H1 (cell line): Measurements from ENCODE around the gene MYH9. TPM values are rescaled to one million over a fixed set of nuclear protein-coding genes. Genes with fewer than 3 reads are reported as not detected.

Source experiments
- CTCF ChIA-PET: fragments of 300-600 bp; sonication (Branson Sonifier 250); formaldehyde crosslinking; loops from one replicate; lab custom pipeline; 2021; ENCODE audit not compliant: partially characterized antibody; lab: Charles Lee
- POLR2A ChIA-PET: fragments of 300-600 bp; sonication (Branson Sonifier 250); formaldehyde crosslinking; loops from one replicate; lab custom pipeline; 2021; ENCODE audit warnings: inconsistent platforms; ENCODE audit not compliant: partially characterized antibody; lab: Charles Lee
- DNase-seq, 2 experiments: peaks; one replicate each; pipeline versions ENCODE4 v3.0.0 to v3.0.0-alpha.2; 2010 to 2022; ENCODE audit warnings: low spot score in 2 of 2, low read depth in 1 of 2, mixed read lengths in 1 of 2
- FAIRE-seq: peaks from 2 replicates; lab custom pipeline; 2011; peaks lifted over from hg19 to GRCh38; lab: Jason Lieb, UNC
- H2AFZ ChIP-seq: 2 replicates; pipeline ENCODE4 v1.8.1; 2012; ENCODE audit warnings: low read length, inconsistent platforms
- H2AK5ac ChIP-seq: 2 replicates; pipeline ENCODE4 v1.6.1; 2013; ENCODE audit warnings: low read depth, low read length
- H2BK120ac ChIP-seq: replicated peaks from 2 replicates; pipeline ENCODE3; 2013; ENCODE audit warnings: low read depth, low read length, inconsistent platforms
- H2BK12ac ChIP-seq: 2 replicates; pipeline ENCODE4 v1.6.1; 2013; ENCODE audit warnings: low read depth, low read length
- H2BK15ac ChIP-seq: 2 replicates; pipeline ENCODE4 v1.6.1; 2013; ENCODE audit warnings: low read length
- H2BK20ac ChIP-seq: 2 replicates; pipeline ENCODE4 v1.6.1; 2013; ENCODE audit warnings: low read length
- H2BK5ac ChIP-seq: 2 replicates; pipeline ENCODE4 v1.6.1; 2013; ENCODE audit warnings: low read depth, low read length
- H3K14ac ChIP-seq: 2 replicates; pipeline ENCODE4 v1.6.1; 2013; ENCODE audit warnings: inconsistent platforms; ENCODE audit not compliant: insufficient read length
- H3K18ac ChIP-seq: 2 replicates; pipeline ENCODE4 v1.6.1; 2013; ENCODE audit warnings: low read length; ENCODE audit errors: extremely low read depth
- H3K23ac ChIP-seq: 2 replicates; pipeline ENCODE4 v1.6.1; 2013; ENCODE audit warnings: inconsistent platforms; ENCODE audit not compliant: insufficient read length
- H3K23me2 ChIP-seq: 2 replicates; pipeline ENCODE4 v1.6.1; 2013; ENCODE audit warnings: low read depth, low read length
- H3K27ac ChIP-seq: 2 replicates; pipeline ENCODE4 v1.6.1; 2011; ENCODE audit warnings: low read depth, low read length, inconsistent platforms
- H3K27me3 ChIP-seq, 4 experiments: replicated peaks in 1 of 4; 1 replicate in 1 of 4; 2 replicates in 3 of 4; pipeline versions ENCODE4 v1.6.1 to v1.8.1; 2011 to 2013; ENCODE audit warnings: low read length in 3 of 4, mild to moderate bottlenecking in 3 of 4, inconsistent platforms in 2 of 4, mixed read lengths in 2 of 4, moderate library complexity in 1 of 4; ENCODE audit not compliant: control insufficient read depth in 3 of 4, insufficient read depth in 3 of 4; ENCODE audit errors: extremely low read depth in 1 of 4
- H3K36me3 ChIP-seq, 4 experiments: 2 replicates each; pipeline versions ENCODE4 v1.6.1 to v1.8.1; 2011 to 2013; ENCODE audit warnings: mild to moderate bottlenecking in 4 of 4, low read length in 3 of 4, moderate library complexity in 2 of 4, control low read depth in 1 of 4, inconsistent platforms in 1 of 4; ENCODE audit not compliant: insufficient read depth in 4 of 4, control insufficient read depth in 2 of 4
- H3K4ac ChIP-seq: replicated peaks from 2 replicates; pipeline ENCODE3; 2013; ENCODE audit warnings: low read length, low read depth, mixed read lengths, inconsistent platforms; ENCODE audit not compliant: insufficient read length
- H3K4me1 ChIP-seq, 4 experiments: replicated peaks in 1 of 4; 1 replicate in 1 of 4; 2 replicates in 3 of 4; pipeline versions ENCODE4 v1.6.1 to v1.8.1; 2011 to 2013; ENCODE audit warnings: low read length in 3 of 4, inconsistent platforms in 2 of 4, mixed read lengths in 1 of 4; ENCODE audit not compliant: insufficient read depth in 4 of 4, control insufficient read depth in 3 of 4
- H3K4me2 ChIP-seq, 2 experiments: 2 replicates each; pipeline versions ENCODE4 v1.6.1 to v1.8.1; 2011 to 2013; ENCODE audit warnings: low read depth in 2 of 2, low read length in 2 of 2, control low read depth in 1 of 2, inconsistent platforms in 1 of 2, mild to moderate bottlenecking in 1 of 2; ENCODE audit not compliant: insufficient read depth in 1 of 2
- H3K4me3 ChIP-seq, 4 experiments: fragments of 200-600, 300-600 bp in 1 of 4; sonication (generic), shearing (Covaris generic), sonication (Bioruptor Twin) in 1 of 4; 2 replicates each; pipeline versions ENCODE4 v1.5.1 to v1.8.1; 2011 to 2016; ENCODE audit warnings: low read length in 4 of 4, low read depth in 3 of 4, control low read depth in 2 of 4, inconsistent platforms in 2 of 4, mild to moderate bottlenecking in 2 of 4, mixed read lengths in 1 of 4, moderate library complexity in 1 of 4; ENCODE audit not compliant: insufficient read depth in 2 of 4; ENCODE audit errors: extremely low read depth in 1 of 4
- H3K56ac ChIP-seq: replicated peaks from 2 replicates; pipeline ENCODE3; 2013; ENCODE audit warnings: low read depth, mild to moderate bottlenecking, mixed read lengths, low read length, inconsistent platforms; ENCODE audit not compliant: insufficient read length
- H3K79me1 ChIP-seq: 2 replicates; pipeline ENCODE4 v1.6.1; 2013; ENCODE audit warnings: low read depth, low read length, control low read depth
- H3K79me2 ChIP-seq, 2 experiments: 2 replicates each; pipeline versions ENCODE4 v1.6.1 to v1.8.1; 2012 to 2013; ENCODE audit warnings: low read length in 2 of 2, mild to moderate bottlenecking in 2 of 2, inconsistent platforms in 1 of 2; ENCODE audit not compliant: insufficient read depth in 2 of 2, control insufficient read depth in 1 of 2
- H3K9ac ChIP-seq, 4 experiments: replicated peaks in 1 of 4; 1 replicate in 1 of 4; 2 replicates in 3 of 4; pipeline versions ENCODE4 v1.6.1 to v1.8.1; 2011 to 2013; ENCODE audit warnings: low read depth in 3 of 4, low read length in 3 of 4, control low read depth in 2 of 4, mild to moderate bottlenecking in 2 of 4, moderate library complexity in 2 of 4, inconsistent platforms in 1 of 4; ENCODE audit errors: extremely low read depth in 1 of 4
- H3K9me3 ChIP-seq, 2 experiments: 2 replicates each; pipeline versions ENCODE4 v1.6.1 to v1.8.1; 2012 to 2013; ENCODE audit warnings: mild to moderate bottlenecking in 2 of 2, moderate library complexity in 2 of 2, control low read depth in 1 of 2, inconsistent platforms in 1 of 2, low read depth in 1 of 2, low read length in 1 of 2, mixed read lengths in 1 of 2; ENCODE audit not compliant: insufficient read depth in 2 of 2
- H4K20me1 ChIP-seq, 2 experiments: replicated peaks in 1 of 2; 2 replicates each; pipeline versions ENCODE3 to v1.8.1; 2011 to 2013; ENCODE audit warnings: inconsistent platforms in 2 of 2, low read length in 2 of 2, mild to moderate bottlenecking in 1 of 2; ENCODE audit not compliant: insufficient read depth in 2 of 2, control insufficient read depth in 1 of 2
- H4K5ac ChIP-seq: 2 replicates; pipeline ENCODE4 v1.6.1; 2013; ENCODE audit warnings: low read length, low read depth, mixed read lengths, inconsistent platforms; ENCODE audit not compliant: insufficient read length
- H4K8ac ChIP-seq: 2 replicates; pipeline ENCODE4 v1.8.0; 2013; ENCODE audit warnings: mild to moderate bottlenecking, moderate library complexity, low read length, inconsistent platforms; ENCODE audit not compliant: insufficient read depth; ENCODE audit errors: extremely low read depth
- H4K91ac ChIP-seq: replicated peaks from 2 replicates; pipeline ENCODE3; 2013; ENCODE audit warnings: low read length, mixed read lengths, inconsistent platforms; ENCODE audit not compliant: insufficient read length
- CHD1 ChIP-seq: IDR thresholded peaks from 2 replicates; pipeline ENCODE4 v1.6.1; 2012; ENCODE audit warnings: low read depth, low read length, improper control_type of control experiment
- GABPA ChIP-seq: IDR thresholded peaks from 2 replicates; pipeline ENCODE4 v1.6.1; 2011; ENCODE audit warnings: mild to moderate bottlenecking, low read length, moderate library complexity, borderline replicate concordance; ENCODE audit not compliant: insufficient read depth
- MAFK ChIP-seq: IDR thresholded peaks from 2 replicates; pipeline ENCODE4 v1.6.1; 2012; ENCODE audit warnings: low read depth, mild to moderate bottlenecking, improper control_type of control experiment, low read length
- NANOG ChIP-seq: IDR thresholded peaks from 2 replicates; pipeline ENCODE4 v1.6.1; 2011; ENCODE audit warnings: low read length, low read depth, mild to moderate bottlenecking, inconsistent platforms; ENCODE audit not compliant: insufficient read depth, poor library complexity, severe bottlenecking
- SP1 ChIP-seq: IDR thresholded peaks from 2 replicates; pipeline ENCODE4 v1.6.1; 2011; ENCODE audit warnings: low read depth, low read length
- SUZ12 ChIP-seq: fragments of 200-600 bp; sonication (generic); IDR thresholded peaks from 2 replicates; pipeline ENCODE4 v1.6.1; 2012; ENCODE audit warnings: mild to moderate bottlenecking, inconsistent platforms, low read length, moderate library complexity, mixed read lengths
- TAF7 ChIP-seq: optimal IDR thresholded peaks from 2 replicates; pipeline ENCODE3; 2011; ENCODE audit warnings: low read depth, mild to moderate bottlenecking, inconsistent platforms, low read length, moderate library complexity, borderline replicate concordance
- TEAD4 ChIP-seq: IDR thresholded peaks from 2 replicates; pipeline ENCODE4 v1.6.1; 2012; ENCODE audit warnings: low read depth, low read length, inconsistent platforms, mixed read lengths
- WGBS, 2 experiments: shearing (Covaris generic) in 1 of 2; methylation state at CpG; one replicate each; pipeline versions ENCODE4 v1.1.6 to v1.1.7; 2013 to 2015; ENCODE audit warnings: low lambda C conversion rate in 2 of 2, mixed read lengths in 2 of 2, inconsistent platforms in 1 of 2, low coverage in 1 of 2, missing lambda C conversion rate in 1 of 2; ENCODE audit not compliant: insufficient replicate concordance in 2 of 2, insufficient coverage in 1 of 2, insufficient read length in 1 of 2; ENCODE audit errors: extremely low coverage in 1 of 2, missing lambda C conversion rate in 1 of 2; 5-methylcytosine and 5-hydroxymethylcytosine counted together
- polyA plus RNA-seq, 7 experiments: library from polyadenylated mRNA; depleted of rRNA in 3 of 7; stranded (reverse) in 5 of 7; unstranded in 2 of 7; fragments of >200 nt in 5 of 7; fragments of 200-250 nt in 2 of 7; gene quantifications; 1 replicate in 5 of 7; 2 replicates in 1 of 7; 4 replicates in 1 of 7; pipeline versions ENCODE4 v1.2.1 to v1.2.3, GENCODE V29; 2011 to 2013; ENCODE audit warnings: missing spikeins in 2 of 7, mixed read lengths in 2 of 7
- total RNA-seq: library from RNA; stranded (reverse); fragmentation: NEBNext Ultra II Directional; extraction: Animal tissue kit (Norgen Biotek cat#: 25700); gene quantifications from 2 replicates; pipeline ENCODE4 v1.2.1, GENCODE V29; 2021
- TF ChIP-seq, protein P1 (sequence below): IDR thresholded peaks from 2 replicates; pipeline ENCODE4 v1.6.1; 2012; ENCODE audit warnings: inconsistent platforms

Gene MYH9
- total and polyA plus RNA-seq, 2 of the 8 experiments (the other 6 are each of a cell fraction or from before 2014, with no cell fraction given), result 24.9 to 322 TPM

- H3K23ac ChIP-seq, result no peak overlapping the region
- no peaks in the 10 kb centered on the region for H3K27me3 ChIP-seq
- H4K91ac ChIP-seq, result no peak overlapping the region
- no peak overlapping the region for H3K9ac ChIP-seq
- H2BK20ac ChIP-seq, result no peak overlapping the region
- CTCF ChIA-PET, result interaction anchor here (0.8 to 8.0 kb wide), 8 partner anchors 11 to 222 kb away, joined by 3 to 159 read pairs (median 8); no protein-coding TSS in a partner anchor
- H2AK5ac ChIP-seq, result no peak overlapping the region
- no peak overlapping the region for H2BK12ac ChIP-seq
- 89% methylated on average over 7 of the region's 7 CpGs; no CpG with 5 or more reads in 1 of the 2 experiments for WGBS, 2 experiments
- no peak for DNase-seq
- H4K8ac ChIP-seq, result no peak overlapping the region
- H3K9me3 ChIP-seq, result peaks cover 2 to 11% of the 10 kb centered on the region in 2 experiments; a peak in 1 of 4 replicates
- H3K56ac ChIP-seq, result no peak overlapping the region
- peaks cover 55 to 78% (median 73%) of the 10 kb centered on the region in 4 experiments for H3K36me3 ChIP-seq
- H3K27ac ChIP-seq, result no peak overlapping the region
- H3K4ac ChIP-seq, result no peak overlapping the region
- peaks cover under 1 to 7% of the 10 kb centered on the region in 2 experiments for H4K20me1 ChIP-seq
- H3K14ac ChIP-seq, result no peak overlapping the region
- no peak overlapping the region for H3K18ac ChIP-seq
- no peak overlapping the region for H4K5ac ChIP-seq
- H3K79me1 ChIP-seq, result no peaks in the 10 kb centered on the region
- H3K79me2 ChIP-seq, result no peaks in the 10 kb centered on the region
- H3K4me3 ChIP-seq, result no peak overlapping the region
- H3K23me2 ChIP-seq, result no peaks in the 10 kb centered on the region
- no peak for TF ChIP-seq TAF7
- TF ChIP-seq NANOG, result no peak
- TF ChIP-seq, protein P1, sequence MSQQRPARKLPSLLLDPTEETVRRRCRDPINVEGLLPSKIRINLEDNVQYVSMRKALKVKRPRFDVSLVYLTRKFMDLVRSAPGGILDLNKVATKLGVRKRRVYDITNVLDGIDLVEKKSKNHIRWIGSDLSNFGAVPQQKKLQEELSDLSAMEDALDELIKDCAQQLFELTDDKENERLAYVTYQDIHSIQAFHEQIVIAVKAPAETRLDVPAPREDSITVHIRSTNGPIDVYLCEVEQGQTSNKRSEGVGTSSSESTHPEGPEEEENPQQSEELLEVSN, result no peak
- no peak for TF ChIP-seq TEAD4
- TF ChIP-seq CHD1, result no peak
- no peak for TF ChIP-seq SUZ12
- no peak for TF ChIP-seq MAFK
- TF ChIP-seq SP1, result no peak
- no peak for TF ChIP-seq GABPA
- TF ChIP-seq, all 59 proteins: peak for 0
- no peak overlapping the region for H2BK5ac ChIP-seq
- H2AFZ ChIP-seq, result no peak overlapping the region
- no peak overlapping the region for H2BK120ac ChIP-seq
- POLR2A ChIA-PET, result interaction anchor here (0.7 to 1.1 kb wide), 4 partner anchors 9 to 40 kb away, joined by 3 to 4 read pairs (median 4); no protein-coding TSS in a partner anchor
- H3K4me2 ChIP-seq, result no peak overlapping the region
- no peak overlapping the region for H2BK15ac ChIP-seq
- FAIRE-seq, result no peak
- peaks cover 0 to 3% (median 0%) of the 10 kb centered on the region in 4 experiments; a peak in 3 of 7 replicates for H3K4me1 ChIP-seq
Observed at GRCh38 chr22:36289406-36289870, 98.3 kb downstream of the MYH9 start.
